Measurements from ENCODE around the gene GALNT10. TPM values are rescaled to one million over a fixed set of nuclear protein-coding genes. Genes with fewer than 3 reads are reported as not detected.

Gene GALNT10
- total and polyA plus RNA-seq, 9 of the 15 experiments (the other 6 are each of a cell fraction or from before 2014, with no cell fraction given), result 4.6 to 37.1 (median 13.3) TPM

DNA sequence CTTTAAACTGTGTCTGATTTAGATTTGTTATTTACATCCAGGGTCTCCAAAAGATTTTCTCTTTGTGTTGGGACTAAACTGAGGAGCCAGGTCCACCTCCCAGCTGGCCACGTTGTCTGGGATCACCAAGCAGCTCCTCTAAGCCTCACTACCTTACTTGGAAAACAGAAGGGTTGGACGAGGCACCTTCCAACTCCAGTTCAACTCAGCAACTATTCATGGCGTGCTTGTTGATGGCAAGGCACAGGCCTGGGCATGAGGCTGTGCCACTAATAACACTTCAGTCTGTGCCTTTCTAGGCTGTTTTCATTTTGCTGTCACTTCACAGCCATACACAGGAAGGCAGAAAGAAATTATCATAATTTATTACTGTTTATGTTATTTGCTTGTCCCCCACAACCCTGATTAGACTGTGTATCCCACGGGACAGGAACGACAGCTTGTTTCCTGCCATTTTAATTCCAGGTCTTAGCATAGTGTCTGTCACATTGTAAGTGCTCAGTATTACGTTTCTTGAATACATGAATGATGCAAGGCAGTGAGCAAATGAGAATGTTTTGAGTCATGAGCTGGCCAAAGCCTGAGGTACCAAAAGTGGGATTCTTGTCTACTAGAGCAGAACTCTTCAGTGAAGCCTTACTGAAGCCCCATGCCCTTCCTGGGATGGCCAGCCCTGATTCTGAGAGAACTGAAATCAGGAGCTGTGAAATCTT, 125.8 kb downstream of the GALNT10 start:
- Histone ChIP-seq H3K27ac (ENCODE audit: extremely low read depth, low read depth, low read length) (no peak overlapping the region), H3K36me3 (ENCODE audit: control insufficient read depth, insufficient read depth, low read length) (no peaks in the 10 kb centered on the region), H3K9me3 (replicated peaks; ENCODE audit: control insufficient read depth, insufficient read depth, low read depth, low read length) (no peaks in the 10 kb centered on the region), H4K20me1 (replicated peaks; ENCODE audit: control insufficient read depth, insufficient read depth, low read length) (peaks cover 3% of the 10 kb centered on the region; the same call in 1 of the 2 replicates), H3K4me1 (replicated peaks in 1 of 2; ENCODE audit: control insufficient read depth in 2 of 2, insufficient read depth in 2 of 2, low read length in 2 of 2) (no peaks in the 10 kb centered on the region), H3K4me3 (no peak overlapping the region), H3K9me1 (ENCODE audit: control insufficient read depth, insufficient read depth, low read length) (no peaks in the 10 kb centered on the region), H3K27me3 (ENCODE audit: control insufficient read depth in 2 of 2, insufficient read depth in 2 of 2, low read length in 2 of 2) (no peaks in the 10 kb centered on the region), H3K4me2 (ENCODE audit: insufficient read depth, low read length) (no peak overlapping the region), H2AFZ (ENCODE audit: low read depth, low read length) (no peak overlapping the region), H3K9ac (ENCODE audit: insufficient read depth in 1 of 2, low read depth in 2 of 2, low read length in 2 of 2) (no peak overlapping the region), H3K79me2 (ENCODE audit: control insufficient read depth, insufficient read depth, low read length) (no peaks in the 10 kb centered on the region)
- POLR2A ChIA-PET, result no interaction called here
- no TSS peak for BruUV-seq (replicated peaks)
- intact Hi-C loops (cut with micrococcal nuclease), result no loop called here
- in situ Hi-C loops (cut with MboI), result no loop called here
- WGBS (ENCODE audit: insufficient coverage, low coverage, missing lambda C conversion rate), result 34% methylated on average over 6 of the region's 6 CpGs
- no peak for ATAC-seq
- CTCF ChIA-PET (ENCODE audit: low intra/inter-chr PET ratio), result no interaction called here
- no peak for DNase-seq (ENCODE audit: extremely low read depth in 1 of 4, low spot score in 3 of 4)
- no peak for FAIRE-seq
- TF ChIP-seq, protein P1, sequence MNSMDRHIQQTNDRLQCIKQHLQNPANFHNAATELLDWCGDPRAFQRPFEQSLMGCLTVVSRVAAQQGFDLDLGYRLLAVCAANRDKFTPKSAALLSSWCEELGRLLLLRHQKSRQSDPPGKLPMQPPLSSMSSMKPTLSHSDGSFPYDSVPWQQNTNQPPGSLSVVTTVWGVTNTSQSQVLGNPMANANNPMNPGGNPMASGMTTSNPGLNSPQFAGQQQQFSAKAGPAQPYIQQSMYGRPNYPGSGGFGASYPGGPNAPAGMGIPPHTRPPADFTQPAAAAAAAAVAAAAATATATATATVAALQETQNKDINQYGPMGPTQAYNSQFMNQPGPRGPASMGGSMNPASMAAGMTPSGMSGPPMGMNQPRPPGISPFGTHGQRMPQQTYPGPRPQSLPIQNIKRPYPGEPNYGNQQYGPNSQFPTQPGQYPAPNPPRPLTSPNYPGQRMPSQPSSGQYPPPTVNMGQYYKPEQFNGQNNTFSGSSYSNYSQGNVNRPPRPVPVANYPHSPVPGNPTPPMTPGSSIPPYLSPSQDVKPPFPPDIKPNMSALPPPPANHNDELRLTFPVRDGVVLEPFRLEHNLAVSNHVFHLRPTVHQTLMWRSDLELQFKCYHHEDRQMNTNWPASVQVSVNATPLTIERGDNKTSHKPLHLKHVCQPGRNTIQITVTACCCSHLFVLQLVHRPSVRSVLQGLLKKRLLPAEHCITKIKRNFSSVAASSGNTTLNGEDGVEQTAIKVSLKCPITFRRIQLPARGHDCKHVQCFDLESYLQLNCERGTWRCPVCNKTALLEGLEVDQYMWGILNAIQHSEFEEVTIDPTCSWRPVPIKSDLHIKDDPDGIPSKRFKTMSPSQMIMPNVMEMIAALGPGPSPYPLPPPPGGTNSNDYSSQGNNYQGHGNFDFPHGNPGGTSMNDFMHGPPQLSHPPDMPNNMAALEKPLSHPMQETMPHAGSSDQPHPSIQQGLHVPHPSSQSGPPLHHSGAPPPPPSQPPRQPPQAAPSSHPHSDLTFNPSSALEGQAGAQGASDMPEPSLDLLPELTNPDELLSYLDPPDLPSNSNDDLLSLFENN (IDR thresholded peaks at IDR 0.05; ENCODE audit: low read depth in 2 of 2, low read length in 2 of 2), result no peak
- TF ChIP-seq EP400 (IDR thresholded peaks at IDR 0.05) (no peak), ZNF232 (CRISPR knock-in tag; IDR thresholded peaks at IDR 0.05) (no peak), POLR2B (IDR thresholded peaks at IDR 0.05; ENCODE audit: low read depth, partially characterized antibody) (no peak), MBD1 (CRISPR knock-in tag; IDR thresholded peaks at IDR 0.05) (no peak), STAT5A (IDR thresholded peaks at IDR 0.05; ENCODE audit: borderline replicate concordance, low read length) (no peak)
- TF ChIP-seq, protein P2, sequence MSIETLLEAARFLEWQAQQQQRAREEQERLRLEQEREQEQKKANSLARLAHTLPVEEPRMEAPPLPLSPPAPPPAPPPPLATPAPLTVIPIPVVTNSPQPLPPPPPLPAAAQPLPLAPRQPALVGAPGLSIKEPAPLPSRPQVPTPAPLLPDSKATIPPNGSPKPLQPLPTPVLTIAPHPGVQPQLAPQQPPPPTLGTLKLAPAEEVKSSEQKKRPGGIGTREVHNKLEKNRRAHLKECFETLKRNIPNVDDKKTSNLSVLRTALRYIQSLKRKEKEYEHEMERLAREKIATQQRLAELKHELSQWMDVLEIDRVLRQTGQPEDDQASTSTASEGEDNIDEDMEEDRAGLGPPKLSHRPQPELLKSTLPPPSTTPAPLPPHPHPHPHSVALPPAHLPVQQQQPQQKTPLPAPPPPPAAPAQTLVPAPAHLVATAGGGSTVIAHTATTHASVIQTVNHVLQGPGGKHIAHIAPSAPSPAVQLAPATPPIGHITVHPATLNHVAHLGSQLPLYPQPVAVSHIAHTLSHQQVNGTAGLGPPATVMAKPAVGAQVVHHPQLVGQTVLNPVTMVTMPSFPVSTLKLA (conservative IDR thresholded peaks at IDR 0.05), result no peak

Data from K562 (cell line).